ENCODE results near the gene LRCH3.

Gene LRCH3

DNA sequence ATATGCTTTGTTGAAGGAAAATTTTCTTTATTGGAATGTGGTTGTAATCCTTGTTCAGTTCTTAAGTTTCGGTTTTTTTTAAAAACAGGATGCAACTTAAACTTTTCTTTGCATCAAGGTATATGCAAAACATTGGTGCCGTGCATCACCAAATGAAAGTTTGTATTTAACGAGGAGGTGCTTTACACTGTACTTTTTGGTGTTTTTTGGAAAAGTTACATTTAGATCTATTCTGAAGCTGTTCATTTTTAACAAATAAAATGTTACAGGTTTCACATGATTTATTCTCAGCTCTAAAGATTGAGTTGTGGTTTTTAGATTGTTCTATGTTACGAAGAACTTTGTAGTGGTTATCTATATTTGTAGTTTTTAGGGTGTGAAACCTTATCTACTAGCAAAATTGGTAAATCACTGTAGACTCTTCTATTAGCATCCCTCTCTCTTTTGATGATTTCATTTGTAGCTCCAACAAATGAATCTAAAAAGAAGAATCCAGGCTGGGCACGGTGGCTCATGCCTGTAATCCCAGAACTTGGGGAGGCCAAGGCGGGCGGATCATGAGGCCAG, 7.0 kb upstream of the LRCH3 start:
- Histone ChIP-seq H2AK5ac (ENCODE audit: low read length, severe bottlenecking) (no peak overlapping the region), H3K18ac (ENCODE audit: low read depth in 1 of 2, low read length in 2 of 2) (no peak overlapping the region), H3K9ac (ENCODE audit: low read length) (no peak overlapping the region), H4K91ac (ENCODE audit: low read length) (no peak overlapping the region), H3K4me1 (ENCODE audit: control insufficient read depth, insufficient read depth, low read depth, low read length) (no peaks in the 10 kb centered on the region), H3K23ac (ENCODE audit: low read length in 2 of 2) (no peak overlapping the region), H3K27ac (ENCODE audit: low read length, poor library complexity, severe bottlenecking) (no peak overlapping the region), H3K36me3 (ENCODE audit: control insufficient read depth in 1 of 2, insufficient read depth in 2 of 2, low read depth in 1 of 2, low read length in 2 of 2) (peaks cover 15 to 70% of the 10 kb centered on the region in 2 experiments), H3K4ac (ENCODE audit: low read depth in 1 of 2, low read length in 2 of 2) (no peak overlapping the region), H3K4me2 (ENCODE audit: low read length, poor library complexity, severe bottlenecking) (no peak overlapping the region), H2BK5ac (ENCODE audit: low read depth, low read length, poor library complexity, severe bottlenecking) (no peak overlapping the region), H3K9me3 (ENCODE audit: control insufficient read depth, low read length) (no peaks in the 10 kb centered on the region), H3K27me3 (ENCODE audit: control insufficient read depth in 1 of 2, insufficient read depth in 1 of 2, low read length in 2 of 2) (no peaks in the 10 kb centered on the region), H2BK15ac (ENCODE audit: low read depth, poor library complexity, severe bottlenecking) (no peak overlapping the region), H3K14ac (ENCODE audit: low read length in 2 of 2) (no peak overlapping the region), H2AFZ (ENCODE audit: low read depth, low read length) (no peak overlapping the region), H2BK120ac (ENCODE audit: low read depth, low read length) (peak overlapping the region; percentile 34), H2BK12ac (ENCODE audit: low read length in 2 of 2) (no peak overlapping the region), H4K8ac (ENCODE audit: low read length) (no peak overlapping the region), H3K79me1 (replicated peaks; ENCODE audit: low read length, poor library complexity, severe bottlenecking) (peaks cover 17% of the 10 kb centered on the region), H3K4me3 (ENCODE audit: insufficient read depth in 1 of 2, low read depth in 1 of 2, low read length in 2 of 2) (no peak overlapping the region)
- no peak for DNase-seq
- 96% methylated on average over 6 of the region's 7 CpGs for WGBS

DNA sequence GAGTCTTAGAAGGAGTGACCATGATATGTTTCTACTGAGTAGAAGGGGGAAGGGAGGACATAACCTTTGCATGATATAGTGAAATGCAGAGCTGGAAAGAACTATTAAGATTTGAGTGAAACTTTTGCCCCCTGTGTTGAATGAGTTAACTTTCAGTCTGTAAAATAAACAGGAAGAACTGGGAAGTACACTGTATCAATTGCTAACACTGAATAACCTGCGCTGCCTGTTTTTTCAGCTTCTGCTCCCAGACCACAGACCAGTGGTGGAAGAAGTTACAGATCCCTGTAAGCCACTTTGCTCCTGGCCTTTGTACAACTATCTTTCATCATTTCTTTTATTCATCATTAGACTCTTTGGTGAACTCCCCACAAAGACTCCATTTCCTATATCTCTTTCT, 3.6 kb upstream of the LRCH3 start:
- H3K4me3 ChIP-seq (ENCODE audit: insufficient read depth in 1 of 2, low read depth in 1 of 2, low read length in 2 of 2) = no peak overlapping the region
- H3K4ac ChIP-seq (ENCODE audit: low read depth in 1 of 2, low read length in 2 of 2) = no peak overlapping the region
- H3K79me1 ChIP-seq (replicated peaks; ENCODE audit: low read length, poor library complexity, severe bottlenecking) = peaks cover 4% of the 10 kb centered on the region
- no peaks in the 10 kb centered on the region for H3K27me3 ChIP-seq (ENCODE audit: control insufficient read depth in 1 of 2, insufficient read depth in 1 of 2, low read length in 2 of 2)
- H4K91ac ChIP-seq (ENCODE audit: low read length) = no peak overlapping the region
- no peak overlapping the region for H2AK5ac ChIP-seq (ENCODE audit: low read length, severe bottlenecking)
- H3K9ac ChIP-seq (ENCODE audit: low read length) = no peak overlapping the region
- H2BK15ac ChIP-seq (ENCODE audit: low read depth, poor library complexity, severe bottlenecking) = no peak overlapping the region
- H3K23ac ChIP-seq (ENCODE audit: low read length in 2 of 2) = no peak overlapping the region
- no peak overlapping the region for H2BK12ac ChIP-seq (ENCODE audit: low read length in 2 of 2)
- DNase-seq = no peak
- peaks cover 4 to 43% of the 10 kb centered on the region in 2 experiments for H3K36me3 ChIP-seq (ENCODE audit: control insufficient read depth in 1 of 2, insufficient read depth in 2 of 2, low read depth in 1 of 2, low read length in 2 of 2)
- H4K8ac ChIP-seq (ENCODE audit: low read length) = no peak overlapping the region
- H3K4me2 ChIP-seq (ENCODE audit: low read length, poor library complexity, severe bottlenecking) = no peak overlapping the region
- H3K27ac ChIP-seq (ENCODE audit: low read length, poor library complexity, severe bottlenecking) = no peak overlapping the region
- H2BK120ac ChIP-seq (ENCODE audit: low read depth, low read length) = no peak overlapping the region
- H3K14ac ChIP-seq (ENCODE audit: low read length in 2 of 2) = no peak overlapping the region
- H3K4me1 ChIP-seq (ENCODE audit: control insufficient read depth, insufficient read depth, low read depth, low read length) = peaks cover 2% of the 10 kb centered on the region
- 41% methylated on average over 1 of the region's 1 CpG for WGBS
- H3K9me3 ChIP-seq (ENCODE audit: control insufficient read depth, low read length) = no peaks in the 10 kb centered on the region
- no peak overlapping the region for H2BK5ac ChIP-seq (ENCODE audit: low read depth, low read length, poor library complexity, severe bottlenecking)
- H2AFZ ChIP-seq (ENCODE audit: low read depth, low read length) = no peak overlapping the region
- no peak overlapping the region for H3K18ac ChIP-seq (ENCODE audit: low read depth in 1 of 2, low read length in 2 of 2)

DNA sequence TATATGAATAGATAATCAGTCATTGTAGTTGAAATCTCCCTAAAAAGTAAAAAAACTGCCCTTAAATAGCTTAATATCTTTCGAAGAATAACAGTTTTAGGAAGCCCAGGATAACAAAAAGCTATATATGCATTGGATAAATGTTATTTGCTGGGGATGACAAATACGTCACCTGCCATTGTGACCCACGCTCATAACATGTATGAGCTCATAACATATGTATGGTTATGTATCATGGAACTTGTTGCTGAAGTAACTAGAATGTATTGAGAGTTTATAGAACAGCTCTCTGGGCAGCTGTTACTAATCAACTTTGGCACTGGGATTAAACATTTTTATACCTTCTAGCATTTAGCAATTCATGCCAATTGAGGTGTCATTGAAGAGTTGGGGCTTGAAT, 1.7 kb upstream of the LRCH3 start:
- H3K4me2 ChIP-seq (ENCODE audit: low read length, poor library complexity, severe bottlenecking) = no peak overlapping the region
- peaks cover 6% of the 10 kb centered on the region for H3K4me1 ChIP-seq (ENCODE audit: control insufficient read depth, insufficient read depth, low read depth, low read length)
- H2BK12ac ChIP-seq (ENCODE audit: low read length in 2 of 2) = no peak overlapping the region
- no peak overlapping the region for H3K4me3 ChIP-seq (ENCODE audit: insufficient read depth in 1 of 2, low read depth in 1 of 2, low read length in 2 of 2)
- no peak overlapping the region for H3K23ac ChIP-seq (ENCODE audit: low read length in 2 of 2)
- H2BK5ac ChIP-seq (ENCODE audit: low read depth, low read length, poor library complexity, severe bottlenecking) = no peak overlapping the region
- no peak overlapping the region for H2BK15ac ChIP-seq (ENCODE audit: low read depth, poor library complexity, severe bottlenecking)
- H3K27me3 ChIP-seq (ENCODE audit: control insufficient read depth in 1 of 2, insufficient read depth in 1 of 2, low read length in 2 of 2) = no peaks in the 10 kb centered on the region
- peaks cover 2% of the 10 kb centered on the region for H3K79me1 ChIP-seq (replicated peaks; ENCODE audit: low read length, poor library complexity, severe bottlenecking)
- H2BK120ac ChIP-seq (ENCODE audit: low read depth, low read length) = no peak overlapping the region
- no peak for DNase-seq
- no peak overlapping the region for H3K14ac ChIP-seq (ENCODE audit: low read length in 2 of 2)
- H2AFZ ChIP-seq (ENCODE audit: low read depth, low read length) = no peak overlapping the region
- no peaks in the 10 kb centered on the region for H3K9me3 ChIP-seq (ENCODE audit: control insufficient read depth, low read length)
- H2AK5ac ChIP-seq (ENCODE audit: low read length, severe bottlenecking) = no peak overlapping the region
- no peak overlapping the region for H4K91ac ChIP-seq (ENCODE audit: low read length)
- H3K36me3 ChIP-seq (ENCODE audit: control insufficient read depth in 1 of 2, insufficient read depth in 2 of 2, low read depth in 1 of 2, low read length in 2 of 2) = peaks cover 3 to 25% of the 10 kb centered on the region in 2 experiments
- no peak overlapping the region for H3K18ac ChIP-seq (ENCODE audit: low read depth in 1 of 2, low read length in 2 of 2)
- no peak overlapping the region for H4K8ac ChIP-seq (ENCODE audit: low read length)
- H3K27ac ChIP-seq (ENCODE audit: low read length, poor library complexity, severe bottlenecking) = no peak overlapping the region
- H3K4ac ChIP-seq (ENCODE audit: low read depth in 1 of 2, low read length in 2 of 2) = no peak overlapping the region
- no peak overlapping the region for H3K9ac ChIP-seq (ENCODE audit: low read length)
- 96% methylated on average over 3 of the region's 3 CpGs for WGBS

DNA sequence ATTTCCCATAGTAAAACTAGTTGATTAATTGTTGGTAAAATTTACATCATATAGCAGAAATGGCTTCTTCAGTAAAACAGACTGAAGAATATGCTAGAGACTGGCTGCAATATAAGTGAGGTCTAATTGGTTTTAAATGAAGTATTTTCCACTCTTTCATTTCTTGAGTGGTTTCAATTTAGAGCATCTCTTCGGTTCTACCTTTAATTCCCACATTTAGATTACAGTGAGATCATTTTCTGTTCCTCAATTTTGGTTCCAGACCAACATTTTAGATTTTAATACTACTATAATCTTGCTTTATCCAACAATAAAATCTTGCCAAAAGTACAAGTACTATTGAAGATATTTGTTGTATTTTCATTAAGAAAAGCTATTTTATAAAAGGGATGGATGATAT, 1.0 kb upstream of the LRCH3 start:
- Histone ChIP-seq H2BK15ac (ENCODE audit: low read depth, poor library complexity, severe bottlenecking) (no peak overlapping the region), H3K9me3 (ENCODE audit: control insufficient read depth, low read length) (no peaks in the 10 kb centered on the region), H2BK120ac (ENCODE audit: low read depth, low read length) (no peak overlapping the region), H3K36me3 (ENCODE audit: control insufficient read depth in 1 of 2, insufficient read depth in 2 of 2, low read depth in 1 of 2, low read length in 2 of 2) (peaks cover 0 to 18% of the 10 kb centered on the region in 2 experiments), H2BK12ac (ENCODE audit: low read length in 2 of 2) (no peak overlapping the region), H2AK5ac (ENCODE audit: low read length, severe bottlenecking) (no peak overlapping the region), H2BK5ac (ENCODE audit: low read depth, low read length, poor library complexity, severe bottlenecking) (no peak overlapping the region), H3K4me2 (ENCODE audit: low read length, poor library complexity, severe bottlenecking) (no peak overlapping the region), H3K23ac (ENCODE audit: low read length in 2 of 2) (no peak overlapping the region), H4K8ac (ENCODE audit: low read length) (no peak overlapping the region), H3K14ac (ENCODE audit: low read length in 2 of 2) (no peak overlapping the region), H3K4me1 (ENCODE audit: control insufficient read depth, insufficient read depth, low read depth, low read length) (peaks cover 6% of the 10 kb centered on the region), H4K91ac (ENCODE audit: low read length) (no peak overlapping the region), H3K9ac (ENCODE audit: low read length) (peak overlapping the region; percentile 97), H2AFZ (ENCODE audit: low read depth, low read length) (no peak overlapping the region), H3K18ac (ENCODE audit: low read depth in 1 of 2, low read length in 2 of 2) (no peak overlapping the region), H3K4ac (ENCODE audit: low read depth in 1 of 2, low read length in 2 of 2) (no peak overlapping the region), H3K27me3 (ENCODE audit: control insufficient read depth in 1 of 2, insufficient read depth in 1 of 2, low read length in 2 of 2) (no peaks in the 10 kb centered on the region), H3K4me3 (ENCODE audit: insufficient read depth in 1 of 2, low read depth in 1 of 2, low read length in 2 of 2) (peak overlapping the region in 1 of 2 experiments; percentile 89), H3K27ac (ENCODE audit: low read length, poor library complexity, severe bottlenecking) (no peak overlapping the region), H3K79me1 (replicated peaks; ENCODE audit: low read length, poor library complexity, severe bottlenecking) (peaks cover 2% of the 10 kb centered on the region)
- DNase-seq = no peak
- 89% methylated on average over 1 of the region's 1 CpG for WGBS
